Heart right ventricle (tissue), 16 donors: ENCODE results near the gene IFNAR1. TPM values are rescaled to one million over a fixed set of nuclear protein-coding genes. Genes with fewer than 3 reads are reported as not detected.
A peak's percentile ranks its signal among the peaks of the same experiment; 100 is the strongest.

Experiments
- ATAC-seq, 8 donors: fragments of 200-7000 bp; cut with Tn5 transposase; one replicate each; pipeline ENCODE4 v1.9.1; 2020; ENCODE audit warnings: mild to moderate bottlenecking in 8 of 8, moderate library complexity in 8 of 8, moderate number of reproducible peaks in 1 of 8
- DNase-seq, 2 donors: peaks; one replicate each; pipeline ENCODE4 v3.0.0-alpha.2; 2020
- H3K27ac ChIP-seq, 10 donors: fragments of 200-600 bp; sonication (generic) in 2 of 10; one replicate each; pipeline versions ENCODE4 v1.5.0 to v1.8.0; 2020 to 2022; ENCODE audit warnings: mild to moderate bottlenecking in 3 of 10
- H3K27me3 ChIP-seq, 7 donors: fragments of 200-600 bp; one replicate each; pipeline ENCODE4 v1.8.0; 2021 to 2022; ENCODE audit warnings: mild to moderate bottlenecking in 2 of 7
- H3K36me3 ChIP-seq, 9 donors: fragments of 200-600 bp; sonication (generic) in 1 of 9; one replicate each; pipeline versions ENCODE4 v1.5.0 to v1.8.0; 2020 to 2022; ENCODE audit warnings: mild to moderate bottlenecking in 2 of 9
- H3K4me1 ChIP-seq, 9 donors: fragments of 200-600 bp; sonication (generic) in 1 of 9; one replicate each; pipeline versions ENCODE4 v1.5.0 to v1.8.0; 2020 to 2022; ENCODE audit warnings: mild to moderate bottlenecking in 4 of 9
- H3K4me3 ChIP-seq, 10 donors: fragments of 200-600 bp; sonication (generic) in 2 of 10; one replicate each; pipeline versions ENCODE4 v1.5.0 to v1.8.0; 2020 to 2022; ENCODE audit warnings: mild to moderate bottlenecking in 7 of 10, moderate library complexity in 2 of 10
- H3K9me3 ChIP-seq, 11 donors: fragments of 200-600 bp in 10 of 11; sonication (generic) in 2 of 11; one replicate each; pipeline versions ENCODE4 v1.5.0 to v1.8.0; 2013 to 2022; ENCODE audit warnings: mild to moderate bottlenecking in 2 of 11, control low read depth in 1 of 11, moderate library complexity in 1 of 11
- CTCF ChIP-seq, 9 donors: fragments of 200-600 bp; sonication (generic) in 2 of 9; IDR thresholded peaks; one replicate each; pipeline versions ENCODE4 v1.5.0 to v1.8.0; 2021 to 2022; ENCODE audit warnings: antibody characterized with exemption in 9 of 9, mild to moderate bottlenecking in 5 of 9, moderate library complexity in 1 of 9
- WGBS, 2 donors: extraction: QIAGEN DNeasy Blood & Tissue Kit; methylation state at CpG; one replicate each; pipeline ENCODE4 v1.1.7; 2013; ENCODE audit warnings: inconsistent platforms in 1 of 2; 5-methylcytosine and 5-hydroxymethylcytosine counted together
- intact Hi-C, 10 donors: fragments of 100-400 bp; cut with DNase I; formaldehyde crosslinking; loops; one replicate each; pipeline versions ENCODE4 v1.11.1 to v1.14.2; 2022
- polyA plus RNA-seq, 2 donors: library from polyadenylated mRNA; stranded (reverse); fragments of 200-250 nt; gene quantifications; one replicate each; pipeline ENCODE4 v1.2.3, GENCODE V29; 2013
- total RNA-seq, 10 donors: library from RNA; stranded (reverse); fragmentation: NEBNext Ultra II Directional in 3 of 10; extraction: Animal tissue kit (Norgen Biotek cat#: 25700) in 3 of 10; gene quantifications; one replicate each; pipeline versions ENCODE4 v1.2.1 to v1.2.4, GENCODE V29; 2021 to 2023
- donor health status: Arrhythmogenic right ventricular cardiomyopathy.
- donor health status: ischemic (EF 13 %, LVEDD 7.1; RV severe dilation, severe dysfunction).
- donor health status: healthy with polysubstance abuse.
- donor health status: DM: no; HTN: yes; CAD: no.
- donor health status: DM: no; HTN: no; CAD: no.
- donor health status: ischemic (EF 25% LVEDD 6.9; RV normal size, moderate dysfunction).
- donor health status: ischemic (EF 25% LVEDD 5.7; RV mildly dilated, moderate dysfunction).
- donor health status: healthy.
- donor health status: DM: yes; HTN: yes; CAD: no.
- donor health status: Ischemic cardiomyopathy.
- donor health status: ischemic (EF 35%, LVEDD 5.7; RV mildly dilated, moderate dysfunction).
- donor health status: nonischemic (EF 11% LVEDD 7.7; RV severe dilation, severe dysfunction).
- donor health status: DM: yes; HTN: yes; CAD: no.
- donor health status: PGD.
- donor health status: ischemic (EF 29% LVEDD 5.4; RV normal size, mild dysfunction).
- donor health status: nonischemic (EF 23%, LVEDD 6.1; RV moderate dilation, normal function).

IFNAR1 gene
- total and polyA plus RNA-seq, 12 donors: 7.4 to 38.5 (median 23.0) TPM

- H3K36me3 ChIP-seq: peaks cover 0 to 94% (median 14%) of the 10 kb centered on the region in 9 donors
- no peak overlapping the region for H3K4me3 ChIP-seq
- intact Hi-C loops: no loop called here
- WGBS, 2 donors: 78 to 82% methylated on average over 7 of the region's 7 CpGs
- H3K4me1 ChIP-seq: peaks cover 0 to 35% (median 24%) of the 10 kb centered on the region in 9 donors
- no peaks in the 10 kb centered on the region for H3K9me3 ChIP-seq
- no peak for DNase-seq
- H3K27me3 ChIP-seq: no peaks in the 10 kb centered on the region
- ATAC-seq: peak in 5 of 8 donors; percentile 17 to 53 (median 49)
- TF ChIP-seq CTCF (IDR thresholded peaks at IDR 0.05): no peak
- peak overlapping the region in 2 of 10 donors; percentile 13 to 19 for H3K27ac ChIP-seq
Measured at GRCh38 chr21:33293136-33293535, 31.6 kb upstream of the IFNAR1 start.

GRCh38 chr21:33293811-33294216, 31.0 kb upstream of the IFNAR1 start:
- H3K4me1 ChIP-seq: peaks cover 0 to 30% (median 18%) of the 10 kb centered on the region in 9 donors
- no peak for TF ChIP-seq CTCF (IDR thresholded peaks at IDR 0.05)
- ATAC-seq (no peak), DNase-seq (no peak)
- WGBS, 2 donors: 67 to 75% methylated on average over 7 of the region's 7 CpGs
- peaks cover 0 to 87% (median 14%) of the 10 kb centered on the region in 9 donors for H3K36me3 ChIP-seq
- no peak overlapping the region for H3K27ac ChIP-seq
- H3K27me3 ChIP-seq: no peaks in the 10 kb centered on the region
- intact Hi-C loops: no loop called here
- no peaks in the 10 kb centered on the region for H3K9me3 ChIP-seq
- no peak overlapping the region for H3K4me3 ChIP-seq

GRCh38 chr21:33296156-33296555, 28.6 kb upstream of the IFNAR1 start:
- Histone ChIP-seq H3K9me3 (no peaks in the 10 kb centered on the region), H3K27ac (no peak overlapping the region), H3K27me3 (no peaks in the 10 kb centered on the region), H3K4me3 (no peak overlapping the region), H3K36me3 (peaks cover 0 to 64% (median 9%) of the 10 kb centered on the region in 9 donors), H3K4me1 (peaks cover 2 to 41% (median 28%) of the 10 kb centered on the region in 9 donors)
- no peak for TF ChIP-seq CTCF (IDR thresholded peaks at IDR 0.05)
- intact Hi-C loops: no loop called here
- no peak for DNase-seq
- no peak for ATAC-seq
- WGBS, 2 donors: 91 to 97% methylated on average over 6 of the region's 6 CpGs

GRCh38 chr21:33299181-33299752, 25.5 kb upstream of the IFNAR1 start:
- peak in 4 of 8 donors; percentile 4 to 49 (median 30) for ATAC-seq
- Histone ChIP-seq H3K9me3 (no peaks in the 10 kb centered on the region), H3K4me3 (no peak overlapping the region), H3K4me1 (peaks cover 5 to 55% (median 34%) of the 10 kb centered on the region in 9 donors), H3K27me3 (no peaks in the 10 kb centered on the region), H3K36me3 (peaks cover 0 to 36% (median 6%) of the 10 kb centered on the region in 9 donors), H3K27ac (peak overlapping the region in 5 of 10 donors; percentile 12 to 94 (median 89))
- TF ChIP-seq CTCF (IDR thresholded peaks at IDR 0.05): no peak
- no peak for DNase-seq
- WGBS, 2 donors: 68 to 79% methylated on average over 5 of the region's 5 CpGs
- intact Hi-C loops: no loop called here
